Upper lobe of right lung (tissue), 1 donor: ENCODE measurements around the gene EFCAB11. TPM values are rescaled to one million over a fixed set of nuclear protein-coding genes. Genes with fewer than 3 reads are reported as not detected.

Experiments
- ATAC-seq: fragments of 200-7000 bp; cut with Tn5 transposase; one replicate; pipeline ENCODE4 v1.9.1; 2020; ENCODE audit warnings: mild to moderate bottlenecking, moderate library complexity
- DNase-seq: peaks from one replicate; pipeline ENCODE4 v3.0.0-alpha.2; 2020
- H3K27ac ChIP-seq: fragments of 200-600 bp; one replicate; pipeline ENCODE4 v1.8.0; 2022
- H3K27me3 ChIP-seq: fragments of 200-600 bp; one replicate; pipeline ENCODE4 v1.8.0; 2022; ENCODE audit warnings: mild to moderate bottlenecking
- H3K36me3 ChIP-seq: fragments of 200-600 bp; one replicate; pipeline ENCODE4 v1.8.0; 2022
- H3K4me1 ChIP-seq: fragments of 200-600 bp; one replicate; pipeline ENCODE4 v1.8.0; 2022
- H3K4me3 ChIP-seq: fragments of 200-600 bp; one replicate; pipeline ENCODE4 v1.8.0; 2022; ENCODE audit warnings: mild to moderate bottlenecking
- H3K9me3 ChIP-seq: fragments of 200-600 bp; one replicate; pipeline ENCODE4 v1.8.0; 2022
- intact Hi-C: fragments of 100-400 bp; cut with DNase I; formaldehyde crosslinking; loops from one replicate; pipeline ENCODE4 v1.11.0; 2022
- total RNA-seq: library from RNA; stranded (reverse); fragmentation: NEBNext Ultra II Directional; extraction: Animal tissue kit (Norgen Biotek cat#: 25700); gene quantifications from one replicate; pipeline ENCODE4 v1.2.1, GENCODE V29; 2021
- TF ChIP-seq, protein P1 (sequence below): fragments of 200-600 bp; IDR thresholded peaks from one replicate; pipeline ENCODE4 v1.8.0; 2022; ENCODE audit warnings: antibody characterized with exemption
- donor health status: DM: no; HTN: yes; CAD: no; lungs with severe emphysema.

Gene EFCAB11
- total RNA-seq, 1 donor from 2014 or later: 4.0 TPM

DNA sequence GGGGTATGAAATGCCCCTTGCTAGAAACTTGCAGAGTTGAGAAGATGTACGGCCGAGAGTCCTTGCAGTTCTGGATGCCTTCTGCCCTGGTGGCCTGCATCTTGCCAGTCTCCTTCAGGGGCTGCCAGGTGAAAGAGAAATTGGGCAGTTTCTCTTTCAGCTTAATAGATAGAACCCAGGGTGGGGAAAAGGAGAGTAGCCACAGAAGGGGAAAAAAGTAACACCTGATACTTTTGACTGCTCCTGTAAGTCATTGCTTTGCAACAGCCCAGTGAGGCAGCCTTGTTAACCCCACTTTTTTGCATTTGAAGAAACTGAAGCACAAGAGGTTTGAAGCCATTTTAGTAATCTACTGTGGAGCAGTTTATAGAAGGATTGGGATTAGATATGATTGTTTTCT is 28.8 kb upstream of the EFCAB11 start:
- H3K36me3 ChIP-seq: peaks cover 34% of the 10 kb centered on the region
- intact Hi-C loops: no loop called here
- no peak overlapping the region for H3K4me3 ChIP-seq
- DNase-seq (no peak), ATAC-seq (no peak)
- no peaks in the 10 kb centered on the region for H3K9me3 ChIP-seq
- no peak overlapping the region for H3K27ac ChIP-seq
- TF ChIP-seq, protein P1, sequence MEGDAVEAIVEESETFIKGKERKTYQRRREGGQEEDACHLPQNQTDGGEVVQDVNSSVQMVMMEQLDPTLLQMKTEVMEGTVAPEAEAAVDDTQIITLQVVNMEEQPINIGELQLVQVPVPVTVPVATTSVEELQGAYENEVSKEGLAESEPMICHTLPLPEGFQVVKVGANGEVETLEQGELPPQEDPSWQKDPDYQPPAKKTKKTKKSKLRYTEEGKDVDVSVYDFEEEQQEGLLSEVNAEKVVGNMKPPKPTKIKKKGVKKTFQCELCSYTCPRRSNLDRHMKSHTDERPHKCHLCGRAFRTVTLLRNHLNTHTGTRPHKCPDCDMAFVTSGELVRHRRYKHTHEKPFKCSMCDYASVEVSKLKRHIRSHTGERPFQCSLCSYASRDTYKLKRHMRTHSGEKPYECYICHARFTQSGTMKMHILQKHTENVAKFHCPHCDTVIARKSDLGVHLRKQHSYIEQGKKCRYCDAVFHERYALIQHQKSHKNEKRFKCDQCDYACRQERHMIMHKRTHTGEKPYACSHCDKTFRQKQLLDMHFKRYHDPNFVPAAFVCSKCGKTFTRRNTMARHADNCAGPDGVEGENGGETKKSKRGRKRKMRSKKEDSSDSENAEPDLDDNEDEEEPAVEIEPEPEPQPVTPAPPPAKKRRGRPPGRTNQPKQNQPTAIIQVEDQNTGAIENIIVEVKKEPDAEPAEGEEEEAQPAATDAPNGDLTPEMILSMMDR: no peak
- no peaks in the 10 kb centered on the region for H3K4me1 ChIP-seq
- no peaks in the 10 kb centered on the region for H3K27me3 ChIP-seq

DNA sequence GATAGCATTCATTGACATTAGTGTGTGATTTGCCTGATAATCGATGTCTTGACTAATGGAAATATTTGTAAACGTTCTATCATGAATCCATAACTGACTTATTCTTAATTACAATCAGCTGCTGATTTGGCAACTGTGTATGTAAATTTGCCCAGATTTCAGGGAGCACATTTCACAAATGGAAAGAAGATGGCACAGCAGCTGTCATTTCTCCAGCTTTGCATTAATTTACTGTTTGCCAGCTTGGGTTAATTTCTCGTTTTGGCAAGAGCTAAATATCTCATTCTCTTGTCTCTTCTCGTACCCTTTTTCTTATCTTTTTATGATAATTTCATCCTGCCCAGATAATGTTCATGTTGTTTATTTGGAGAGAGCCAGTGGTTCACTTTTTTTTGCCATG is 24.1 kb upstream of the EFCAB11 start:
- intact Hi-C loops: no loop called here
- Histone ChIP-seq H3K4me1 (no peaks in the 10 kb centered on the region), H3K4me3 (no peak overlapping the region), H3K36me3 (peaks cover 15% of the 10 kb centered on the region), H3K27ac (no peak overlapping the region), H3K9me3 (no peaks in the 10 kb centered on the region), H3K27me3 (no peaks in the 10 kb centered on the region)
- no peak for DNase-seq
- ATAC-seq: no peak
- TF ChIP-seq, protein P1: no peak

DNA sequence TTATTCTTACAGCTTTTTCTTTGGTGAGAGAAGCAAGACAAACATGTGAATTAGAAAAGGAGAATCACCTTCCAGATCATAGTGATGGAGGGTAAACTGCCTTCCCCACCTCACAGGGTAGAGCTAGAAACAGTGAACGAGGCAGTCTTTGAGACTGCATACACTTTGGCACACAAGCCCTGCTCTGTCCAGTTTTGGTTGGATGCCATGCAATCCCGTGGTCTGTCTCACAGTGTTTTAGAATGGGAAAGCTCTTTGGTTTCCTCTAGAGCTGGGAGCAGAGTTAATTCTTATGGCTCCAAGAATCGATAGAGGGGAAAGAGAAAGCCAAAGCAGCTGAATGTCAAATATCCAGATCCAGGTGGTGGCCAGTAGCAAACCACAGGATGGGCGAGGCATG is 23.1 kb upstream of the EFCAB11 start:
- Histone ChIP-seq H3K36me3 (peaks cover 15% of the 10 kb centered on the region), H3K9me3 (no peaks in the 10 kb centered on the region), H3K27ac (no peak overlapping the region), H3K27me3 (no peaks in the 10 kb centered on the region), H3K4me1 (no peaks in the 10 kb centered on the region), H3K4me3 (no peak overlapping the region)
- intact Hi-C loops: no loop called here
- DNase-seq: no peak
- TF ChIP-seq, protein P1: no peak
- no peak for ATAC-seq

DNA sequence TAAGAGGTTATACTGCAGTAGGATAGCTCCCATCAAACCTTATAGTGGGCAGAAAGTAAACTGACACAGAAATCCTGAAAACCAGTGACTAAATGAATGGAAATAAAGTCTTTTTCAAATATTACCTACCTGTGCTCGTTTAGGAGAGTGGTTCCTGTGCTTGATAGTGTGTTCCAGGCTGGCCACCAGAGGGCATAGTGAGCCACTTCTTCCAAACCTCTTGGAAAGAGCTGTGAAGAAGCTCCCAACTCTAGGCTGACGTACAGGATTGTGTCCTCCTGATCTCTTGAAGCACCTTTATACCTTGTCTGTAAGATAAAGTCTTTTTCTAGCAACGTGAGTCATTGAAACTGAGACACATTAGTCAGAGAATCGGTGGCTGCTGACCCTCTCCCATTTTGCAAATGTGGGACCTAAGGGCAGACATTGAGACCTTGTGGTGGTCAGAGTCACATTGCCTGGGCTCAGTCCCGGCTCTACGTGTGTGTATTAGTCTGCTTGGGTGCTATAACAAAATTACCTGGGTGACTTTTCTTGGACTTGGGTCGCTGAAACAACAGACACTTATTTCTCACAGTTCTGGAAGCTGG is 18.8 kb upstream of the EFCAB11 start:
- intact Hi-C loops: no loop called here
- no peak overlapping the region for H3K27ac ChIP-seq
- H3K9me3 ChIP-seq: no peaks in the 10 kb centered on the region
- peaks cover 34% of the 10 kb centered on the region for H3K36me3 ChIP-seq
- H3K4me3 ChIP-seq: no peak overlapping the region
- no peaks in the 10 kb centered on the region for H3K27me3 ChIP-seq
- H3K4me1 ChIP-seq: no peaks in the 10 kb centered on the region
- ATAC-seq (peak; percentile 93), DNase-seq (no peak)
- TF ChIP-seq, protein P1: peak; percentile 84

DNA sequence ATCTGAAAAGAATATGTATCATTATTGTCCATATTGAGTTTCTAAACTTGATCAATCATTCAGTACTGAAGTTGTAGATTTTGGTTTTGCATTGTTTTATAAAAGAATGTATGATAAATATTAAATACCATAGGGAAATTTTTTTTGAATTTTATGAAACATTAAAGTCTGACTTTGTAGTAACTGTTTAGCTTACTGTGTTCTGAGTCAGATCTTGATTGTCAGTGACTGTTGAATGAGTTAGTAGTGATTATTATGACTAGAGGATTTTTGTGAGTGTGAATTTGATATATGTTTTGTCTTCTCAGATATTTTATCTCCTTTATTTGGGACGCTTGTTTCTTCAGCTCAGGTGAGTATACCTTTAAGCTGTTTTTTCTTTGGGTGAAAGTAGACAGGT is 11.3 kb upstream of the EFCAB11 start:
- intact Hi-C loops: no loop called here
- TF ChIP-seq, protein P1: no peak
- Histone ChIP-seq H3K4me1 (no peaks in the 10 kb centered on the region), H3K9me3 (no peaks in the 10 kb centered on the region), H3K4me3 (no peak overlapping the region), H3K27me3 (no peaks in the 10 kb centered on the region), H3K27ac (no peak overlapping the region), H3K36me3 (peaks cover 45% of the 10 kb centered on the region)
- DNase-seq (no peak), ATAC-seq (no peak)
